RWPE2 (cell line): ENCODE results near the gene AGL.
A peak's percentile ranks its signal among the peaks of the same experiment; 100 is the strongest.

Experiments
- ATAC-seq: fragments of 200-7000 bp; cut with Tn5 transposase; 3 replicates; pipeline ENCODE4 v1.9.1; 2021; ENCODE audit warnings: low read depth
- DNase-seq: peaks from one replicate; pipeline ENCODE4 v3.0.0-alpha.2; 2020; ENCODE audit warnings: low spot score
- H3K27ac ChIP-seq: fragments of 450-650 bp; 2 replicates; pipeline ENCODE4 v1.5.1; 2017; ENCODE audit warnings: mild to moderate bottlenecking; ENCODE audit not compliant: poor library complexity, severe bottlenecking
- H3K27me3 ChIP-seq: fragments of 250-450 bp; sonication (Bioruptor Pico); 2 replicates; pipeline ENCODE4 v1.5.1; 2021; ENCODE audit warnings: mild to moderate bottlenecking, moderate library complexity; ENCODE audit not compliant: insufficient read depth, poor library complexity, severe bottlenecking
- H3K36me3 ChIP-seq: fragments of 250-450 bp; sonication (Bioruptor Pico); 2 replicates; pipeline ENCODE4 v1.5.1; 2020; ENCODE audit warnings: low read depth, mild to moderate bottlenecking, moderate library complexity
- H3K4me1 ChIP-seq: fragments of 250-450 bp; sonication (Bioruptor Pico); 2 replicates; pipeline ENCODE4 v1.5.1; 2021; ENCODE audit warnings: mild to moderate bottlenecking, moderate library complexity; ENCODE audit not compliant: insufficient read depth, poor library complexity, severe bottlenecking
- H3K4me3 ChIP-seq: fragments of 250-450 bp; sonication (Bioruptor Pico); 2 replicates; pipeline ENCODE4 v1.5.1; 2021; ENCODE audit warnings: mild to moderate bottlenecking, moderate library complexity; ENCODE audit not compliant: severe bottlenecking
- H3K9me3 ChIP-seq: fragments of 250-450 bp; sonication (Bioruptor Pico); 2 replicates; pipeline ENCODE4 v1.5.1; 2021; ENCODE audit warnings: mild to moderate bottlenecking, moderate library complexity; ENCODE audit not compliant: severe bottlenecking
- TF ChIP-seq, protein P1 (sequence below): fragments of 450-650 bp; IDR thresholded peaks from one replicate; pipeline ENCODE4 v1.5.1; 2017; ENCODE audit warnings: mild to moderate bottlenecking, moderate library complexity; ENCODE audit not compliant: poor library complexity, severe bottlenecking

The AGL gene

DNA sequence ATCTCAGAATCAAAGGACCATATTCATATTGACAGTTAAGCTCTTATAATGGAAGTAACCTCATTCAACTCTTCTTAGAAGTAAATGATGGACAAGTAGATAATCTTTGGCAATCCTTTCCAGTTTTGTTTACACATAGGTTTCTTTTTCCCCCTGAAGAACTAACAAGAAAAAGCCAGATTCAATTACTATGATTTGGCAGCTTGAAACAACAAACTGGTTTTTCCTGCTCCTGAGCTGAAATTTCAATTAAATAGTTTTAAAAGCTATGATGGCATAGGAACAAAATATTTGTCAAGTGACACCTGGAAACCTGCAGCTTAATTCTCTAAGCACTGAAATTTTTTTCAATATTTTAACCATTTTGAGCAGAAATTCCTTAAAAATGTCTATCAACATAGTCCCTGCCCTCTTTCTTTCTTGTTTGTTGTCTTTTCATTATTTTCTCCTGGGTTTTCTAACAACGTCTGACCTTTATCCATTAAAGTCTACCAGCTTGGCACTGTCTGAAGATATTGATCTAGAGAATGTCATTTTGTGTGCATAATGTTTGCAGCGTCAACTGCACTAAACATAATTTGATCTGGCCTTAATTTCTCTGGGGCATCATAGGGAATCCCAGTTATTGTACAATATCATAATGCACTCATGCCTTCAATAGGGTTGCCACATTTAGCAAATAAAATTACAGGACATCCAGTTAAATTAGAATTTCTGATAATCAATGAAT lies 115.7 kb downstream of the AGL start:
- no peaks in the 10 kb centered on the region for H3K36me3 ChIP-seq
- no peak for DNase-seq
- TF ChIP-seq, protein P1, sequence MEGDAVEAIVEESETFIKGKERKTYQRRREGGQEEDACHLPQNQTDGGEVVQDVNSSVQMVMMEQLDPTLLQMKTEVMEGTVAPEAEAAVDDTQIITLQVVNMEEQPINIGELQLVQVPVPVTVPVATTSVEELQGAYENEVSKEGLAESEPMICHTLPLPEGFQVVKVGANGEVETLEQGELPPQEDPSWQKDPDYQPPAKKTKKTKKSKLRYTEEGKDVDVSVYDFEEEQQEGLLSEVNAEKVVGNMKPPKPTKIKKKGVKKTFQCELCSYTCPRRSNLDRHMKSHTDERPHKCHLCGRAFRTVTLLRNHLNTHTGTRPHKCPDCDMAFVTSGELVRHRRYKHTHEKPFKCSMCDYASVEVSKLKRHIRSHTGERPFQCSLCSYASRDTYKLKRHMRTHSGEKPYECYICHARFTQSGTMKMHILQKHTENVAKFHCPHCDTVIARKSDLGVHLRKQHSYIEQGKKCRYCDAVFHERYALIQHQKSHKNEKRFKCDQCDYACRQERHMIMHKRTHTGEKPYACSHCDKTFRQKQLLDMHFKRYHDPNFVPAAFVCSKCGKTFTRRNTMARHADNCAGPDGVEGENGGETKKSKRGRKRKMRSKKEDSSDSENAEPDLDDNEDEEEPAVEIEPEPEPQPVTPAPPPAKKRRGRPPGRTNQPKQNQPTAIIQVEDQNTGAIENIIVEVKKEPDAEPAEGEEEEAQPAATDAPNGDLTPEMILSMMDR = no peak
- no peak overlapping the region for H3K4me3 ChIP-seq
- H3K4me1 ChIP-seq = peaks cover 16% of the 10 kb centered on the region
- no peaks in the 10 kb centered on the region for H3K9me3 ChIP-seq
- H3K27me3 ChIP-seq = no peaks in the 10 kb centered on the region
- no peak for ATAC-seq
- H3K27ac ChIP-seq = no peak overlapping the region

DNA sequence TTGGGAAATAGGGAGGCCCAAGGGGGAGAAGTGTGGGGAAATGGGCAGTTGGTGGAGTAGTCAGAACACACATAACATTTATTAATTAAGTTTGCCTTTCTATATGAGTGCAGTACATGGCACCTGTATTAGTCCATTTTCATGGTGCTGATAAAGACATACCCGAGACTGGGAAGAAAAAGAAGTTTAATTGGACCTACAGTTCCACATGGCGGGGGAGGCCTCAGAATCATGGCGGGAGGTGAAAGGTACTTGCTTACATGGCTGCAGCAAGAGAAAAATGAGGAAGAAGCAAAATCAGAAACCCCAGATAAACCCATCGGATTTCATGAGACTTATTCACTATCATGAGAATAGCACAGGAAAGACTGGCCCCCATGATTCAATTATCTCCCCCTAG lies 118.1 kb downstream of the AGL start:
- Histone ChIP-seq H3K4me3 (no peak overlapping the region), H3K4me1 (peaks cover 26% of the 10 kb centered on the region), H3K36me3 (peaks cover 13% of the 10 kb centered on the region; the same call in 1 of the 2 replicates), H3K27ac (no peak overlapping the region), H3K27me3 (no peaks in the 10 kb centered on the region), H3K9me3 (no peaks in the 10 kb centered on the region)
- DNase-seq = no peak
- ATAC-seq = no peak
- TF ChIP-seq, protein P1 = no peak

DNA sequence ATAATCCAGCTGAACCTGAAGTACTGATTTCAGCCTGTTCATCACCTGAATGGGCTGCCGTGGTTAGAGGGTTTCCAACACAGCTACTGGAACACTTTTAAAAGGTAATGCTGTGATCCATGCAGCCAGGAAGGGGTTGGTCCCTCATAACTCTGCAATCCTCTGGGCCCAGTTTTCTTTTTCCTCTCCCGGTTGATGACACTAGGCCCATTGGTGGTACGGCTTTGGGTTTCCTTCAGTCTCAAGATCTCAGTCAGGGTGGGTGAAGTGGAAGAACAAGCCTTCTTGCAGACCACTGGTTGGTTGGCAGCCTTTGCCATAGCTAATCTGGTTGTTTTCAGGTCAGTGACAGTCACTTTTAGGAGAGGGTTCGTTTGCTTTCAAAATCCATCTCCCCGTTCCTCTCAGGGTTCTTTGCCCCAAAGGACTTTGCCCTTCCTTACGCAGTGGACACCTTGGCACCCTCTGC lies 119.1 kb downstream of the AGL start:
- H3K36me3 ChIP-seq = peaks cover 16% of the 10 kb centered on the region; the same call in 1 of the 2 replicates
- peak; percentile 11 for ATAC-seq
- DNase-seq = no peak
- TF ChIP-seq, protein P1 = no peak
- H3K4me3 ChIP-seq = peak overlapping the region; percentile 85
- no peaks in the 10 kb centered on the region for H3K27me3 ChIP-seq
- H3K4me1 ChIP-seq = peaks cover 23% of the 10 kb centered on the region
- peak overlapping the region; percentile 51 for H3K27ac ChIP-seq
- no peaks in the 10 kb centered on the region for H3K9me3 ChIP-seq

DNA sequence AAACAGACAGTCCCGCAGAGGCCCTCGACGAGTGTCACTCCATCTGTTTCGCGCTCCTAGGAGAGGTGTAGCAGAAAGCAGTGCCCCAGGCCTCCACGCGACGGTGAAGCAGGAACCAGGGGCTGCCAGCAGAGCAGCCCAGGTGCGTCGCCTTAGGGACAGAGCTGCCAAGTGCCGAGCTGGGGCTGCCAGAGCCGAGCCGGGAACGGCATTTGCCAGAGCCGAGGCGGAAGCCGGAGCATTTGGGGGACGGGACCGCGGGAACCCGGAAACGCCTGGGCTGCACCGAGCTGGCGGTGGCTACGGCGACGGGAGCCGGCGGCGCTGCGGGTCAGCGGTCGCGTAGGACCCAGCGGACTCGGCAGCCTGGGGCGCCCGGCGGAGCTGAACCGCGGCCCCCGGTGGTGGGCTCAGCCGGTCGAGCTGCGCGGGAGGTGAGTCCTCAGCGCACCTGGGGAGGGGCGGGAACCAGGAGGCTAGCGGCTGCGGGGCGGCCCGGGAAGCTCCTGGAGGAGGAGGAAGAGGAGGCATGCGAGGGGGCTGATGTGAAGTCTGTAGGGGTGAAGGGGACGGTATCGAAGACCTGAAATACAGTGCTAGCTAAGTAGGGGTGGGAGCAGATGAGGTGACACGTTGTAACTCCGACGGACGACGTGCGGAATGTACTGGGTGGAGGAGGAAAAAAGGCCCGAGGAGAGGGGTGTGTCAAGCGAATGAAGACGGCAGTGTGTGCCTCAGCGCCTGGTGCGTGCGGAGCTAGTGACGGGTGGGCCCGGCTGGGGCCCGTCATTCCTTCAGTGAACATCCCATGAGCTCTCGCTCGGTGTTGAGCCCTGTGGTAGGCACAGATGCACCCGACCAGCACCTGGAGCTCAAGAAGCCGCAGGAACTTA lies 119.8 kb downstream of the AGL start, which contains the start of gene SLC35A3:
Gene SLC35A3, plus strand, starts transcription at position 268 of the 893 bp plus-strand sequence. CDS start 23,559 bp downstream, outside the sequence.
- Histone ChIP-seq H3K9me3 (no peaks in the 10 kb centered on the region), H3K27ac (peak within 1 kb of the TSS; percentile 51), H3K27me3 (no peaks in the 10 kb centered on the region), H3K4me3 (peak within 1 kb of the TSS; percentile 85), H3K4me1 (peaks cover 23% of the 10 kb centered on the region), H3K36me3 (peaks cover 16% of the 10 kb centered on the region; the same call in 1 of the 2 replicates)
- TF ChIP-seq, protein P1 = no peak
- ATAC-seq = peak; percentile 86
- peak; percentile 75 for DNase-seq
